Neuronal stem cell (in vitro differentiated cells): ENCODE results near the gene DLG2.

Experiments
- DNase-seq: peaks from one replicate; pipeline ENCODE4 v3.0.0-alpha.2; 2013; ENCODE audit warnings: low spot score
- H2AFZ ChIP-seq: one replicate; pipeline ENCODE4 v1.6.1; 2013; ENCODE audit warnings: mild to moderate bottlenecking, low read length, inconsistent platforms
- H2AK5ac ChIP-seq: 2 replicates; pipeline ENCODE4 v1.6.1; 2013; ENCODE audit warnings: low read depth, mild to moderate bottlenecking, inconsistent platforms, low read length, moderate library complexity, mixed read lengths
- H2BK120ac ChIP-seq: 2 replicates; pipeline ENCODE4 v1.6.1; 2013; ENCODE audit warnings: low read depth, mild to moderate bottlenecking, inconsistent platforms, low read length, moderate library complexity, mixed read lengths
- H2BK12ac ChIP-seq: one replicate; pipeline ENCODE4 v1.6.1; 2013; ENCODE audit warnings: low read length, inconsistent platforms
- H2BK15ac ChIP-seq: 2 replicates; pipeline ENCODE4 v1.6.1; 2013; ENCODE audit warnings: mild to moderate bottlenecking, low read length, inconsistent platforms, mixed read lengths
- H2BK5ac ChIP-seq: one replicate; pipeline ENCODE4 v1.6.1; 2013; ENCODE audit warnings: inconsistent platforms, mild to moderate bottlenecking, low read length, moderate library complexity
- H3K14ac ChIP-seq: one replicate; pipeline ENCODE4 v1.6.1; 2013; ENCODE audit warnings: low read length, inconsistent platforms
- H3K18ac ChIP-seq: 2 replicates; pipeline ENCODE4 v1.6.1; 2013; ENCODE audit warnings: low read length, inconsistent platforms
- H3K23ac ChIP-seq: 2 replicates; pipeline ENCODE4 v1.6.1; 2013; ENCODE audit warnings: low read depth, mild to moderate bottlenecking, mixed read lengths, low read length, inconsistent platforms; ENCODE audit not compliant: poor library complexity
- H3K27ac ChIP-seq: replicated peaks from 3 replicates; pipeline ENCODE4 v1.5.1; 2013; ENCODE audit warnings: low read length, inconsistent platforms
- H3K27me3 ChIP-seq, 3 experiments: 2 replicates each; pipeline ENCODE4 v1.6.1; 2013; ENCODE audit warnings: low read length in 3 of 3, mild to moderate bottlenecking in 2 of 3, inconsistent platforms in 1 of 3, low read depth in 1 of 3, mixed read lengths in 1 of 3, moderate library complexity in 1 of 3; ENCODE audit not compliant: control insufficient read depth in 3 of 3, insufficient read depth in 3 of 3
- H3K36me3 ChIP-seq, 2 donors: replicated peaks in 1 of 2; 2 replicates each; pipeline ENCODE4 v1.6.1; 2013; ENCODE audit warnings: low read length in 2 of 2; ENCODE audit not compliant: control insufficient read depth in 2 of 2, insufficient read depth in 2 of 2
- H3K4ac ChIP-seq: 2 replicates; pipeline ENCODE4 v1.6.1; 2013; ENCODE audit warnings: inconsistent platforms, mild to moderate bottlenecking, low read length, moderate library complexity
- H3K4me1 ChIP-seq, 2 donors: 1 replicate in 1 of 2; 2 replicates in 1 of 2; pipeline ENCODE4 v1.6.1; 2013; ENCODE audit warnings: low read length in 2 of 2, low read depth in 1 of 2; ENCODE audit not compliant: control insufficient read depth in 2 of 2, insufficient read depth in 1 of 2
- H3K4me2 ChIP-seq: one replicate; pipeline ENCODE4 v1.6.1; 2013; ENCODE audit warnings: mild to moderate bottlenecking, low read length, inconsistent platforms; ENCODE audit not compliant: insufficient read depth, poor library complexity, severe bottlenecking
- H3K4me3 ChIP-seq, 2 donors: 2 replicates each; pipeline ENCODE4 v1.5.1; 2013; ENCODE audit warnings: low read length in 2 of 2, mild to moderate bottlenecking in 2 of 2, inconsistent platforms in 1 of 2, moderate library complexity in 1 of 2
- H3K79me1 ChIP-seq: one replicate; pipeline ENCODE4 v1.6.1; 2013; ENCODE audit warnings: low read depth, mild to moderate bottlenecking, inconsistent platforms, low read length, moderate library complexity
- H3K9ac ChIP-seq: one replicate; pipeline ENCODE4 v1.6.1; 2013; ENCODE audit warnings: mild to moderate bottlenecking, low read depth, low read length, inconsistent platforms; ENCODE audit not compliant: poor library complexity
- H3K9me3 ChIP-seq, 2 donors: replicated peaks in 1 of 2; 2 replicates each; pipeline versions ENCODE3 to v1.6.1; 2013; ENCODE audit warnings: low read length in 2 of 2, mild to moderate bottlenecking in 2 of 2, inconsistent platforms in 1 of 2, low read depth in 1 of 2, mixed read lengths in 1 of 2, moderate library complexity in 1 of 2; ENCODE audit not compliant: control insufficient read depth in 2 of 2, insufficient read depth in 1 of 2
- H4K8ac ChIP-seq: one replicate; pipeline ENCODE4 v1.6.1; 2013; ENCODE audit warnings: low read depth, mild to moderate bottlenecking, inconsistent platforms, low read length, moderate library complexity
- H4K91ac ChIP-seq: one replicate; pipeline ENCODE4 v1.6.1; 2013; ENCODE audit warnings: low read length, low read depth, mild to moderate bottlenecking, inconsistent platforms; ENCODE audit not compliant: poor library complexity
- WGBS, 2 donors: extraction: QIAGEN DNeasy Blood & Tissue Kit; methylation state at CpG; one replicate each; pipeline ENCODE4 v1.1.7; 2013; ENCODE audit warnings: missing lambda C conversion rate in 2 of 2, mixed read lengths in 1 of 2; ENCODE audit not compliant: insufficient read length in 2 of 2, insufficient replicate concordance in 1 of 2; ENCODE audit errors: extremely low coverage in 2 of 2; 5-methylcytosine and 5-hydroxymethylcytosine counted together

The DLG2 gene

DNA sequence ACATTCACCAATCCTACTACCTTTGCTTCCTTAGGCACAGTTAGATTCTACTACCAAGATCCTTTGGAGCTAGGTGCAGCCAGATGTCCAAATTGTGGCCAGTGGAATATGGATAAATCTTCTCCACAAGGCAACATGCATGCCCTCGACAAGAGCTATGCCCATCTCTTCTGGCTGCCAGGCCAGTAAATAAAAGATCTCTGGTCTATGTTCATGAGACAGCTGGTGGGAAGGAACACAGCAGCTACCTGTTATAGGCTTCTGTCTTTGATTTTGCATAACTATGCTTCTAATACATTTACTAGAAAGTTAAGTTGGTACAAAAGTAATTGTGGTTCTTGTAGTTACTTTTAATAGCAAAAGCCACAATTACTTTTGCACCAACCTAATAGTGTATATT, 182.7 kb downstream of the DLG2 start:
- Histone ChIP-seq H2BK5ac (no peak overlapping the region), H3K4me1 (no peaks in the 10 kb centered on the region), H4K91ac (no peak overlapping the region), H4K8ac (no peak overlapping the region), H3K4me2 (no peak overlapping the region), H3K23ac (no peak overlapping the region), H2AK5ac (no peak overlapping the region), H3K18ac (no peak overlapping the region), H3K9ac (no peak overlapping the region), H3K79me1 (no peaks in the 10 kb centered on the region), H3K4me3 (no peak overlapping the region), H3K9me3 (no peaks in the 10 kb centered on the region), H2BK12ac (peak overlapping the region; percentile 73), H2BK15ac (no peak overlapping the region), H3K36me3 (no peaks in the 10 kb centered on the region), H2BK120ac (no peak overlapping the region), H3K27ac (no peak overlapping the region), H3K4ac (no peak overlapping the region), H3K27me3 (no peaks in the 10 kb centered on the region), H3K14ac (no peak overlapping the region), H2AFZ (no peak overlapping the region)
- no CpG with 5 or more reads among the region's 1 CpG for WGBS, 2 donors
- no peak for DNase-seq

DNA sequence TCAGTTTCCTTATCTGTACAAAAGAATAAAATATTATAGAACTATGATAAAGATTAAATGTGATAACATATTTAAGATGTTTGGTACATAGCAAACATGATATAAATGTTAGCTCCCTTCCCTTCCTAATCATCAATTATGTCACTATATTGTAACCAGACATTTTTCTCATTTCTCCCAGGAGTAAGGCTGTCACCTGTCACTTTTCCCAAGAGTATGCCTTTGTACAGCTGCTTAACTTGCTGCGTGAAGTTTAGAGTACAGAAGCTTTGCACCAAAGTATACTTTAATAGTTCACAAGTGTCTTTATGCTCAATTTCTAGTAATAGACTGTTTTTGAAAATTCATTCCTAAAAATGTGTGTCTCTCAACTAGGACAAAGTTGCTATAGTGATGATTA, 186.9 kb downstream of the DLG2 start:
- Histone ChIP-seq H3K4me1 (no peaks in the 10 kb centered on the region), H3K4ac (no peak overlapping the region), H3K18ac (no peak overlapping the region), H3K27me3 (no peaks in the 10 kb centered on the region), H3K4me3 (no peak overlapping the region), H2BK12ac (no peak overlapping the region), H3K23ac (no peak overlapping the region), H3K27ac (no peak overlapping the region), H2AFZ (no peak overlapping the region), H2BK5ac (no peak overlapping the region), H3K36me3 (no peaks in the 10 kb centered on the region), H3K9me3 (no peaks in the 10 kb centered on the region), H4K8ac (no peak overlapping the region), H2BK15ac (no peak overlapping the region), H4K91ac (no peak overlapping the region), H3K4me2 (no peak overlapping the region), H3K79me1 (no peaks in the 10 kb centered on the region), H3K9ac (no peak overlapping the region), H3K14ac (no peak overlapping the region), H2BK120ac (no peak overlapping the region), H2AK5ac (no peak overlapping the region)
- DNase-seq, result no peak
- WGBS, 2 donors, result no CpG with 5 or more reads among the region's 1 CpG

DNA sequence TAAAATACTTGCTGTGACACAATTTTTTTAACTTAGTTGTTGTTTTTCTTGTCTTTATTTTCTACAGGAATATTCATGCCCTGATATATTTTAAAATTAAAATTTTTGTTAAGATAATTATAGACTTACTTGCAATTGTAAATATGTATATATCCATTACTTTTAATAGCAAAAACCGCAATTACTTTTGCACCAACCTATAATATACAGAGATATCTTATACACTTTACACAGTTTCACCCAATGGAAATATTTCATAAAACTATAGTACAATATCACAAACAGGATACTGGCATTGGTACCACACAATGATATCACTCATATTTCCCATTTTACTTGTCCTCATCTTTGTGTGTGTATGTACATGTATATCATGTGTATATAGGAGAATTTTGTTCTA, 188.8 kb downstream of the DLG2 start:
- Histone ChIP-seq H3K27me3 (no peaks in the 10 kb centered on the region), H2BK15ac (no peak overlapping the region), H4K8ac (no peak overlapping the region), H3K4me3 (no peak overlapping the region), H3K4me1 (no peaks in the 10 kb centered on the region), H3K36me3 (no peaks in the 10 kb centered on the region), H2BK120ac (no peak overlapping the region), H2BK5ac (no peak overlapping the region), H3K79me1 (no peaks in the 10 kb centered on the region), H4K91ac (no peak overlapping the region), H3K18ac (no peak overlapping the region), H3K14ac (no peak overlapping the region), H3K4me2 (no peak overlapping the region), H3K9ac (no peak overlapping the region), H3K4ac (no peak overlapping the region), H3K27ac (no peak overlapping the region), H3K23ac (no peak overlapping the region), H2AFZ (no peak overlapping the region), H2AK5ac (no peak overlapping the region), H2BK12ac (no peak overlapping the region), H3K9me3 (no peaks in the 10 kb centered on the region)
- no peak for DNase-seq
- WGBS, 2 donors, result no CpG with 5 or more reads among the region's 1 CpG

DNA sequence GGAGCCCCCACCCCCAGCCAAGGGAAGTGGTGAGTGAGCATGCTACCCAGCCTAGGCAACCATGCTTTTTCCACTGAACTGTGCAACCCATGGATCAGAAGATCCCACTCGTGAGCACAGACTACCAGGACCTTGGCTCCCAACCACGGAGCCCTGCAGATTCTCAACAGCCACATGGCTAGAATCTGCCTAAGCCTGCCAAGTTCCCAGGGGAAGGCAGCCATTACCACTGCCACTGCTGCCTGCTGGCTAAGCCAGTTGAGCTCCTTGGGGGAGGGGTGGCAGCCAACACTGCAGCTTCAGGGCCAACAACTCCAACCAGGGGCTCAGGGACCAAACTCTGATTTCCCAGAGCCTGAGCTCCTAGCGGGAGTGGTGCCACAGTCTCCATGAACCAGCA, 195.8 kb downstream of the DLG2 start:
- Histone ChIP-seq H3K79me1 (peaks cover 4% of the 10 kb centered on the region), H3K18ac (peak overlapping the region; percentile 13), H4K91ac (no peak overlapping the region), H3K4me3 (no peak overlapping the region), H3K4ac (no peak overlapping the region), H2AK5ac (peak overlapping the region; percentile 84), H4K8ac (no peak overlapping the region), H3K23ac (no peak overlapping the region), H2BK5ac (no peak overlapping the region), H2BK120ac (no peak overlapping the region), H2AFZ (no peak overlapping the region), H3K14ac (peak overlapping the region; percentile 56), H3K27me3 (no peaks in the 10 kb centered on the region), H2BK12ac (peak overlapping the region; percentile 93), H3K9me3 (no peaks in the 10 kb centered on the region), H3K9ac (no peak overlapping the region), H3K27ac (no peak overlapping the region), H2BK15ac (no peak overlapping the region), H3K36me3 (no peaks in the 10 kb centered on the region), H3K4me1 (no peaks in the 10 kb centered on the region), H3K4me2 (no peak overlapping the region)
- WGBS, 2 donors, result no CpG with 5 or more reads among the region's 3 CpGs
- DNase-seq, result no peak
